NCI-H1417 (cell line): ENCODE measurements around the gene GAD2.

ENCODE experiments used
- DNase-seq, 3 experiments: peaks; one replicate each; lab custom pipeline; 2025; lab: John Stamatoyannopoulos, UW

Gene GAD2

DNA sequence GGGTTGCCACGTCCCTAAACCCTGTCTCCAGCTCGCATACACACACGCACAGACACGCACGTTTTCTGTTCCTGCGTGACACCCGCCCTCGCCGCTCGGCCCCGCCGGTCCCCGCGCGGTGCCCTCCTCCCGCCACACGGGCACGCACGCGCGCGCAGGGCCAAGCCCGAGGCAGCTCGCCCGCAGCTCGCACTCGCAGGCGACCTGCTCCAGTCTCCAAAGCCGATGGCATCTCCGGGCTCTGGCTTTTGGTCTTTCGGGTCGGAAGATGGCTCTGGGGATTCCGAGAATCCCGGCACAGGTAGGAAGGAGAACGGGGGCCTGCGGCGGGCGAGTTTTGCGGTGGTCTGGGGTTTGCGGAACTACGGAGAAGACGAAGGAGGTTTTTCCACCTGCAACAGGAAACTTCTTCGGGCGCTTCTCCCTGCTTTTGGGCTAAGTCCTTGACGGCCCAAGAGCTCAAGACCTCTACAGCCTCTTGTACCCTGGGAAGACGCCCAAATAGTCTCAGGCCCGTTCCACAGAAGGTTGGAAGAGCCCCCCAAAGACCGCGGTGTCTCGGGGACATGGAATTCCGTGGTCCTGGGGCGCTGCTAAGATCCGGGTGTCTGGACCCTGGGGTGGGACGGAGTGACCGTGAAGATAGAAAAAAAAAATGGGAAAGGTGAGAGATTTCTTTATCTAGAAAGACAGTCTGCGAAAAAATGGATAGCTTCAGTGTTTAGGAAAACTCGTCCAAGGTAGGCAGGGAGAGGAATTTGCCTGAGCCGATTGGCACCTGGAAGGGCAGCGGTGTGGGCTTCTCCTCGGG is at the start of gene GAD2:
GAD2 (plus strand) TSS at position 190 of the 811 bp plus-strand sequence; CDS start at position 226, 36 bp downstream.
- DNase-seq, result peak in 2 of 3 experiments; percentile 69 to 70

GRCh38 chr10:26169466-26169865 is 47.1 kb upstream of the GAD2 start:
- DNase-seq, result no peak

DNA sequence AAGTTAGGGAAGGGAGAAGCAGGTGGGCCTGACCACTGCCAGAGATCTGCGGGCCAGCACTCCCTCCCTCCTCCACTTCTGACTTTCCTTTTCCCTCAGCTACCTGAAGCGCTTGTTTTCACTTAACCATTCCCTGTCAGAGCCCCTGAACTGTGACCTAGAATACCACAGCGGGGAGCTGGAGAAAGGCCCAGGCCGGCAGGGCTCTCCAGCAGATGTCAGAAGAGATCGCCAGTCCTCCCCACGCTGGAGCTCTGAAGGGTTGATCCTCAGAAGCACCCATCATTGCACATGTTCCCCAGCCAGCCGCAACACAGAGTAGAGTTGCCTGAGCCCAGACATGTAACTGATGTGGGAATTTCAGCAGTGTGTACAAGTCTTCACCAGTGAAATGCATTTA is 44.4 kb upstream of the GAD2 start:
- DNase-seq, result no peak

GRCh38 chr10:26173837-26174236 is 42.7 kb upstream of the GAD2 start:
- no peak for DNase-seq

DNA sequence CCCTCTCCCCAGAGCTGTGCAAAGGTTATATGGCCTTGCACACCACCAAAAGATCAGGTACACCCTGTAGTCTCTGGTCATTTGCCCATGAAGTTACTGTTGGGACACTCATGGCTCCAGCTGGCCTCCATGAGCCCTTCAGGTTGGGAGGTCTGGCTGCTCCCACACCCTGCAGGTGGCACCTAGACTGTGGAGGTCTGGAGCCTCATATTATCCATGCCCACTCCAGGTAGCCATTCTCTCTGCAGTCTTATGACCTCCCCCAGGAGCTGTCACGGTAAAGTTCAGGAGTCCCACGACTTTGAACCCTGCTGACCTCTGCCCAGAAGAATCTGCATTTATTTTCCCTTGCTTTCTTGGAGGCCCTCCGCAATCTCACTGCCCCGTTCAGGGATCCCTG is 39.2 kb upstream of the GAD2 start:
- no peak for DNase-seq

DNA sequence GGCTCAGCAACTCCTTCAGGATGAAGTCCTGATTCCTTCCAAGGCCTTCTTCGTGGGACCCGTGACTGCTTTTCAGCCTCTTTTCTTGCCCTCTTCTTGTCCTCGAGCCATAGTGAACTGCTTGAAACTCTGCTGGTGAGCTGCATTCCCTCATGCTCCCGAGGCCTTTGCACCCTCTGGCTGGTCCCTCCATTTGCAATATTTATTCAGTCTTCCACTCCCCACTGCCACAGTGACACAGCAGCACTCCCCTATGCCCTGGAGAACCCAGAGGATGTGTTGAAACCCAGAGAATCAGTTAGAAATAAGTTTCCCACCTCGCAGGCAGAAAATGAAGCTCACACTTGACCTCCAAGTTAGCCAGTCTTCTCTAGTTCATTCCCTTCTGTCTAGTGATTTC is 22.3 kb upstream of the GAD2 start:
- DNase-seq, result no peak

- DNase-seq, result no peak
These were observed 19.3 kb upstream of the GAD2 start for GRCh38 chr10:26197248-26197647.

DNA sequence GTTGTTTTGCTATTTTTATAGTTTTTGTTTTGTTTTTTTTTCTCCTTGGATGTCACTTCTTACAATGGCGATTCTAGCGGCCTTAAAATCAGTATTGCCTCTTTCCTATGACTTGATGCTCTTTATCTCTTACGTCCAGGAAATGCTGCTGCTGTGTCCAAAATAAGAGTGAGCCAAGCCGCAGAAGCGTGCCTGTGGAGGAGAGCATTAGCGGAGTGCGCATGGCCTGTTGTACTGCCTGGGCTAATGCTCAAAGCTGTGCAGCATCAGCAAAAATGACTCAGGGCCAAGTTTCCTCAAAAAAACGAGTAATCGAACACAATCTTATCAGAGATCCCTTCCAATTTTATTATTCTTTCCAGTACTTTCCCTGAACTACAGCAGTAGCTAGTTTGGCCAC is 18.5 kb upstream of the GAD2 start:
- DNase-seq, result no peak

DNA sequence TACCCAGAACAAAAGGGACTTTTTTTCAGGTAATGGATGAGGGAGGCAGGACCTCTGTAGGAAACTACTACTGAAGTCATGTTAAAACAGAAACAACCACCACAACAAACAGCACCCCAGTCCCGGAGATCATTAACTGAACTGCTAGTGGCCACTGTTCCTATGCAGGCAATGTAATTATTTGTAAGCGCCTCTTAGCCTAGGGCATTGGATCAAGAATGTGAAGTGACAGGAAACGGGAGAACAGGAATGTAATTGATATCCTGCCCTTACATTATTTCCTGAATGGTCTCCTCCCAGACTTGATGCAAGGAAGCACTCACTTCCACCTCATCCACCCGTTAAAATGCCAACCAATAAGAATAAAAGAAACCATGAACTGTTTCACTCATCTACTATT is 16.7 kb upstream of the GAD2 start:
- DNase-seq, result peak in 2 of 3 experiments; percentile 32 to 68

DNA sequence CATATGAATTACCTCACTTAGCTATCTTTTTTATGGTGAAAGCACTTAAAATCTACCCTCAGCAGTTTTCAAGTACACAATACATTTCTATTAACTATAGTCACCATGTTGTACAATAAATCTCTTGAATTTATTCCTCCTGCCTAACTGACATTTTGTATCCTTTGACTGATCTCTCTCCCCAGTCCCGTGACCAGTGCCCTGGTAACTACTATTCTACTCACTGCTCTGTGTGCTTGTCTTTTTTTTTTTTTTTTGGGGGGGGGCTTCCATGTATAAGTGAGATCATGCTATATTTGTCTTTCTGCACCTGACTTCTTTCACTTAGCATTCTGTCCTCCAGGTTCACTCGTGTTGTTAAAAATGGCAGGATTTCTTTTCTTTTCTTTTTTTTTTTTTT is 11.4 kb upstream of the GAD2 start:
- no peak for DNase-seq

- no peak for DNase-seq
These were observed 4.7 kb upstream of the GAD2 start for GRCh38 chr10:26211781-26212444.

- no peak for DNase-seq
These were observed 4.1 kb upstream of the GAD2 start for GRCh38 chr10:26212511-26212910.

DNA sequence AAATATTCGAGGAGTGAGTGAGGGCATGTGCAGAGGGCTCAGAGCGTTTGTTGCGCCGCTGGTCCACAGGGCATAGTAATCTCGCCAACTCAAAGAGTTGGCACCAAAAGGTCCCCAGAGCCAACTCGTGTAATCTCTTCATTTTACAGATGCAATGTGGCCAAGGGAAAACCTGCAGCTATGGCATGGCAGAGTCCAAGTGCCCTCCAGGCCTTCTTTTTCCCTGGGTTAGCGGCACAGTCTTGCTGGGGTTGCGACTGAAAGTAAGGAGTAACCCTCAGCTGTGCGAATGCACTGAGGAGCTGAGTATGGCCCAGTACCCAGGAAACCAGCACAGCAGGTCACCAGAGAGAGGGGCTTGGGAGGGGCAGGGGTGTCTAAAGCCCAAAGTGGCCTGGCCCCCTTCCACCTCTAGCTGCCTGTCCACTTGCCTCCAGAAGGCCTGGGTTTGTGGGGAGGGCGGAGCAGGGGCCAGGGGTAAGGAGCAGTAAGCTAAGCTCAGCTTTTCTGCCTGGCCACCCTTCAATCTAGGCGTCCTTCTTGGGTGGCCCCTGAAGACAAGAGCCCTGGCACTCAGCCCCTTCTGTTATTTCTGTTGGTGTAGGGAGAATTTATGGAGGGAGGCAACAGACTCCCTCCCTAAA is 3.3 kb upstream of the GAD2 start:
- DNase-seq, result no peak

DNA sequence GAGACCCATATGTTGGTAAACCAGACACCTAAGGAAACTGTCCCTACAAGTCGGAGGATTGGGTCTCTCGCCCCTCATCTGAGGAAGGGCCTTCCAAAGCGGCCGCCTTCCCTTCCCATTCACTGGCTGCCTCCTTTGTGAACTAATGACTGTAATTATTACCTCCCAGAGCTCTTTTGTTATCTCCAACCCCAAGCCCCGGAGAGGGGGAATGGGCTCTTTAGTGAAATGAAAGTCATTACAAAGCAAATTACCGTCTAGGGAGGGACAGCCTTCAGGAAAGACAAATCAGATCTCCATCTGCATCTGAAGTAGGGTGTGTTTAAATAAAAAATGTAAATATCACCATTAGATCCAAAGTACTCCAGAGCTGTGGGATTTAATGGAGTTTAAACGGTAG is 2.6 kb upstream of the GAD2 start:
- peak in 2 of 3 experiments; percentile 77 to 97 for DNase-seq

GRCh38 chr10:26214551-26215395 is 1.8 kb upstream of the GAD2 start:
- DNase-seq, result peak in 2 of 3 experiments; percentile 57 to 65

GRCh38 chr10:26215396-26215934 is 1.1 kb upstream of the GAD2 start:
- peak in 1 of 3 experiments; percentile 57 for DNase-seq

DNA sequence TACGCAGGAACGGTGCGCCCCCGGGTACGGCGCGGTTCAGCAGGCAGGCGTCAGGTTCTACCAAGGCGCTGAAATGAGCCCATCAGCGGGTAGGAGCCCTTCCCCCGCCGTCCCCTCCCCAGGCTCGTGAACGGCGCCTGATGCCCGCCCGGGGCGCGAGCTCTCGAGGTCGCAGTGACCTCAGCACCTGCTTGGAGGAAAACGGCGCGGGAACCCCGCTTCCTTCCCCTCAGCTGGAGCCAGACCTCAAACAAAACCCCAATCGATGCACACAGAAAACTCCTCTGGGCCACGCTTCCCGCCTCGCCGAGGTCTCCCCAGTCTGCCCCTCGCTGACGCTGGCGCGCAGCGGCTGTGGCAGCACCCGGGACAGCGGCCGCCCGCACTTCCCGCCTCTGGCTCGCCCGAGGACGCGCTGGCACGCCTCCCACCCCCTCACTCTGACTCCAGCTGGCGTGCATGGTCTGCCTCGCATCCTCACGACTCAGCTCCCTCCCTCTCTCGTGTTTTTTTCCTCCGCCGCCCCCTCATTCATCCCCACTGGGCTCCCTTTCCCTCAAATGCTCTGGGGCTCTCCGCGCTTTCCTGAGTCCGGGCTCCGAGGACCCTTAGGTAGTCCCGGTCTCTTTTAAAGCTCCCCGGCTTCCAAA is 514 bp upstream of the GAD2 start:
- peak; percentile 32 to 86 (median 79) for DNase-seq

DNA sequence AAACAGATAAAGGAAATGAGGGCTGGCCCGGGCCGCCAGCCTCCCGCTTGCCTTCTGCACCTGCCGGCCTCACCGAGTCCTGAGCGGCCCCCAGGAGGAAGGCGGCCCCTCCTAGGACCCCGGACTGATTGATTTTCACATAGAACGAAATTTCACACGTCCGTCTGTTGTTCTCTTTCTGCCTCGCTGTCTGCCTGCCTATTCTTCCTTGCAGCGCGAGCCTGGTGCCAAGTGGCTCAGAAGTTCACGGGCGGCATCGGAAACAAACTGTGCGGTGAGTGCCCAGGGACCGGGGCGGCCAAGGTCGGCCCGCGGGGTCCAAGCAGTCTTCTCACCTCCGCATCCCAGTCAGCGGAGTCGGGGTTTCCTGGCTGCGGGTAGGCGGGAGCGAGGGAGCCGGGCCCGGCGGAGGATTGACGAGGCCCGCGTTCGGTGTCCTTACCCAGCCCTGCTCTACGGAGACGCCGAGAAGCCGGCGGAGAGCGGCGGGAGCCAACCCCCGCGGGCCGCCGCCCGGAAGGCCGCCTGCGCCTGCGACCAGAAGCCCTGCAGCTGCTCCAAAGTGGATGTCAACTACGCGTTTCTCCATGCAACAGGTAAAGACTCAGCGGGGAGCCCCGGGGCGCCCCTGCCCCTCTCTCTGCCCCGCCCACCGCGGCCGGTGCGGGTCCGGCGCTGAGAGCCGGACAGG is 967 bp downstream of the GAD2 start:
- peak; percentile 26 to 73 (median 72) for DNase-seq

- DNase-seq, result peak in 1 of 3 experiments; percentile 48
These were observed 3.1 kb downstream of the GAD2 start for GRCh38 chr10:26219676-26220075.

DNA sequence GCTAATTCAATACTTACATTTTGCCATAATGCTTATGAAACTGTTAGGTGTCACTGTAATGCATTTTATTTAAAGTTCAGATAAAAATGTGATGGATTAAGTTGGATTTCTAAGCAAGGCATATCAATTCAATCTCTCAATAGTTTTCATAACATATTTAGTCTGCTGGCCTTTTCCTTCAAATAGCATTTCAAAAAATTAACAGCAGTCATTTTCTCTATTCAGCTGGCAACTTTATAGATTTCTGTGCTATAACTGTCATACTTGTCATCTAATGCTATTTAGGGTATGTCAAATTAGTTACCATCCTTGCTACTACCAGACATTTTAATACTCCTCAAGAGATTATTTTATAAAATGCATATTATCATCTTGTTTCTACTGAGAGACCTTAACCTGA is 4.3 kb downstream of the GAD2 start:
- DNase-seq, result no peak
